GM12872 (cell line): ENCODE data around the gene RBFA.

Source experiments
- TF ChIP-seq, protein P1 (sequence below): IDR thresholded peaks from 3 replicates; pipeline ENCODE4 v1.5.1; 2011; ENCODE audit warnings: low read depth, mild to moderate bottlenecking, low read length, moderate library complexity; ENCODE audit not compliant: insufficient read depth

Gene RBFA

GRCh38 chr18:80046431-80046830 is 12.2 kb downstream of the RBFA start:
- TF ChIP-seq, protein P1, sequence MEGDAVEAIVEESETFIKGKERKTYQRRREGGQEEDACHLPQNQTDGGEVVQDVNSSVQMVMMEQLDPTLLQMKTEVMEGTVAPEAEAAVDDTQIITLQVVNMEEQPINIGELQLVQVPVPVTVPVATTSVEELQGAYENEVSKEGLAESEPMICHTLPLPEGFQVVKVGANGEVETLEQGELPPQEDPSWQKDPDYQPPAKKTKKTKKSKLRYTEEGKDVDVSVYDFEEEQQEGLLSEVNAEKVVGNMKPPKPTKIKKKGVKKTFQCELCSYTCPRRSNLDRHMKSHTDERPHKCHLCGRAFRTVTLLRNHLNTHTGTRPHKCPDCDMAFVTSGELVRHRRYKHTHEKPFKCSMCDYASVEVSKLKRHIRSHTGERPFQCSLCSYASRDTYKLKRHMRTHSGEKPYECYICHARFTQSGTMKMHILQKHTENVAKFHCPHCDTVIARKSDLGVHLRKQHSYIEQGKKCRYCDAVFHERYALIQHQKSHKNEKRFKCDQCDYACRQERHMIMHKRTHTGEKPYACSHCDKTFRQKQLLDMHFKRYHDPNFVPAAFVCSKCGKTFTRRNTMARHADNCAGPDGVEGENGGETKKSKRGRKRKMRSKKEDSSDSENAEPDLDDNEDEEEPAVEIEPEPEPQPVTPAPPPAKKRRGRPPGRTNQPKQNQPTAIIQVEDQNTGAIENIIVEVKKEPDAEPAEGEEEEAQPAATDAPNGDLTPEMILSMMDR: no peak

- TF ChIP-seq, protein P1: no peak
Measured at GRCh38 chr18:80046961-80047541, 12.8 kb downstream of the RBFA start.

GRCh38 chr18:80050797-80051196 is 16.6 kb downstream of the RBFA start:
- TF ChIP-seq, protein P1: no peak

DNA sequence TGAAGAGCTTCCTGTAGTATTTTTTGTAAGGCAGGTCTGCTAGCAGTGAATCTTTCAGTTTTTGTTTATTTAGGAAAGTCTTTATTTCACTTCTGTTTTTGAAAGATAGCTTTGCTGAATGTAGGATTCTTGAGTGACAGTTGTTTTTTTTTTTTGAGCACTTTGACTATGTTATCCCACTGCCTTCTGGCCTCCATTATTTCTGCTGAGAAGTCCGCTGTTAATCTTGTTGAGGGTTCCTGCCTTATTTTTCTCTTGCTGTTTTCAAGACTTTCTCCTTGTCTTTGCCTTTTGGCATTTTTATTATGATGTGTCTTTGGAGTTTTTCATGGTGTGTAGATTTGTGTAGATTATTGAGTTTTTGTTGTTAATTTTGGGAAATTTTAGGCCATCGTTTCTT is 21.9 kb downstream of the RBFA start:
- TF ChIP-seq, protein P1: no peak

- TF ChIP-seq, protein P1: no peak
Measured at GRCh38 chr18:80059945-80060344, 25.7 kb downstream of the RBFA start.

DNA sequence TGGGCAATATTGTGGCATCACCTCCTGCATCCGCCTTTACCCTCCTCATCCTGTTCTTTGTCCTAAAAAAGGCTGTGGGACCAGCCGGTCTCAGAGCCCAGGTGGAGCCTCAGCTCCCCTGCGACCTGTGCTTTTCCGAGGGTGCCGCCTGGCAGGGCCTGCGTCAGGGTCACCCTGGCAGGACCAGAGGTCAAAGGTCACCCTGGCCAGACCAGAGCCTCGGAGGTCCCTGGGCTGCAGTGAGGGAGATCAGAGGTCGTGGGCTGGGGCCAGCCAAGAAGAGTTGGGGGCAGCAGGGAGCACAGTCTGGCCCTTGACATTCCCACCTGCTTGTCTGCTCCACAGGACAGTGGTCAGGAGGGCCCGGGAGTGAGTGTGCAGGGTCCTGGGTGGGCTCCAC is 31.5 kb downstream of the RBFA start:
- TF ChIP-seq, protein P1: no peak

DNA sequence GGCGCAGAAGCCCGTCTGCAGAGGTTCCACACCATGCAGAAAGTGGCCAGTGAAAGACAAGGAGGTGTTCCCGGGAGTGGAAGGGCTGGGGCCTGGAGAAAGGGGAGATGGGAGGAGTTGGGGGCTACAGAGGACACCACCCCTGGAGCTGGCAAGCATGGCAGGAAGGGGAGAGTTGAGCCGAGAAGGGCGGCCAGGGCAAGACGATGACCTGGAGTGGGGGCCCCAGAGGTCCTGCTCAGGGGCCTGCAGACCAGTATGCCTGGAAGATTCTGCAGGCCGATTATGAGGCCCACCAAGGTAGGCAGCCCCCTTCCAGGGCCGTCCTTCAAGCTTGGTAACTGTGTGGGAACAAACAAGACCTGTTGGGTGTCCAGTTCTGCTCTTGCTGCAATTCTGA is 33.1 kb downstream of the RBFA start:
- TF ChIP-seq, protein P1: no peak
